ENCODE data around the gene ZFPL1. TPM values are rescaled to one million over a fixed set of nuclear protein-coding genes. Genes with fewer than 3 reads are reported as not detected.

Gene ZFPL1
- total RNA-seq, 4 donors from 2014 or later, result 35.7 to 42.0 (median 40.6) TPM

DNA sequence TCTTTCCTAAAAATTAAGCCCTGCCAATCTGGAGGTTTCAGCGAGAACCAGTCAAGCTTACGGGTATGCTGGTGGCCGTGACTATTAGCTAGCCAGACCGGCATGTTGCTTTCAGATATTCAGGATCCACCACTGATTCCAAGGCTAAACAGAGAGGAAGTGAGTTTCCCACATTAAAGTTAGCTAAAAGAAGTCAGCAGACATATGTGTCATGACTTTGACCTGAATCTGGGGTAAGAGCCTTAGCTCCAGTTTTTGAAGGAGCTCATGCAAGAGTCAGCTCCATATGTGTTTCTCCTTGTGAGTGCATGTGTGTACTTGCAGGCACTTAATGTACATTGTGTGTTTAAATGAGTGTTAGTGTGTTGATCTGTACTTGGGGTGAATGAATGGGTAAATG, 1.4 kb downstream of the ZFPL1 start:
- ATAC-seq (no peak), DNase-seq (no peak)
- Histone ChIP-seq H3K27ac (no peak overlapping the region), H3K9me3 (no peaks in the 10 kb centered on the region), H3K36me3 (peaks cover 0 to 40% of the 10 kb centered on the region in 2 donors), H3K27me3 (no peaks in the 10 kb centered on the region), H3K4me3 (no peak overlapping the region), H3K4me1 (peaks cover 12 to 18% of the 10 kb centered on the region in 2 donors)
- in situ Hi-C loops (cut with MboI; ENCODE audit: low sequenced_read_pairs in 4 of 4), result no loop called here
- intact Hi-C loops (cut with DNase I; ENCODE audit: low total_unique reads), result loop anchor here (2.0 kb wide), 1 partner anchor 31 kb away; the partner anchor contains the start of gene ZNHIT2
- TF ChIP-seq, protein P1, sequence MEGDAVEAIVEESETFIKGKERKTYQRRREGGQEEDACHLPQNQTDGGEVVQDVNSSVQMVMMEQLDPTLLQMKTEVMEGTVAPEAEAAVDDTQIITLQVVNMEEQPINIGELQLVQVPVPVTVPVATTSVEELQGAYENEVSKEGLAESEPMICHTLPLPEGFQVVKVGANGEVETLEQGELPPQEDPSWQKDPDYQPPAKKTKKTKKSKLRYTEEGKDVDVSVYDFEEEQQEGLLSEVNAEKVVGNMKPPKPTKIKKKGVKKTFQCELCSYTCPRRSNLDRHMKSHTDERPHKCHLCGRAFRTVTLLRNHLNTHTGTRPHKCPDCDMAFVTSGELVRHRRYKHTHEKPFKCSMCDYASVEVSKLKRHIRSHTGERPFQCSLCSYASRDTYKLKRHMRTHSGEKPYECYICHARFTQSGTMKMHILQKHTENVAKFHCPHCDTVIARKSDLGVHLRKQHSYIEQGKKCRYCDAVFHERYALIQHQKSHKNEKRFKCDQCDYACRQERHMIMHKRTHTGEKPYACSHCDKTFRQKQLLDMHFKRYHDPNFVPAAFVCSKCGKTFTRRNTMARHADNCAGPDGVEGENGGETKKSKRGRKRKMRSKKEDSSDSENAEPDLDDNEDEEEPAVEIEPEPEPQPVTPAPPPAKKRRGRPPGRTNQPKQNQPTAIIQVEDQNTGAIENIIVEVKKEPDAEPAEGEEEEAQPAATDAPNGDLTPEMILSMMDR (IDR thresholded peaks at IDR 0.05 in 4 of 5, conservative IDR thresholded peaks at IDR 0.05 in 1 of 5), result no peak
- TF ChIP-seq POLR2A (IDR thresholded peaks at IDR 0.05), result no peak

GRCh38 chr11:65086809-65087208, 2.8 kb downstream of the ZFPL1 start:
- Histone ChIP-seq H3K4me1 (peaks cover 12 to 18% of the 10 kb centered on the region in 2 donors), H3K9me3 (no peaks in the 10 kb centered on the region), H3K4me3 (no peak overlapping the region), H3K27me3 (no peaks in the 10 kb centered on the region), H3K27ac (no peak overlapping the region), H3K36me3 (peaks cover 0 to 40% of the 10 kb centered on the region in 2 donors)
- intact Hi-C loops (cut with DNase I; ENCODE audit: low total_unique reads) (no loop called here), in situ Hi-C loops (cut with MboI; ENCODE audit: low sequenced_read_pairs in 4 of 4) (no loop called here)
- no peak for DNase-seq
- TF ChIP-seq, protein P1 (IDR thresholded peaks at IDR 0.05 in 4 of 5, conservative IDR thresholded peaks at IDR 0.05 in 1 of 5), result no peak
- TF ChIP-seq POLR2A (IDR thresholded peaks at IDR 0.05), result no peak
- no peak for ATAC-seq

DNA sequence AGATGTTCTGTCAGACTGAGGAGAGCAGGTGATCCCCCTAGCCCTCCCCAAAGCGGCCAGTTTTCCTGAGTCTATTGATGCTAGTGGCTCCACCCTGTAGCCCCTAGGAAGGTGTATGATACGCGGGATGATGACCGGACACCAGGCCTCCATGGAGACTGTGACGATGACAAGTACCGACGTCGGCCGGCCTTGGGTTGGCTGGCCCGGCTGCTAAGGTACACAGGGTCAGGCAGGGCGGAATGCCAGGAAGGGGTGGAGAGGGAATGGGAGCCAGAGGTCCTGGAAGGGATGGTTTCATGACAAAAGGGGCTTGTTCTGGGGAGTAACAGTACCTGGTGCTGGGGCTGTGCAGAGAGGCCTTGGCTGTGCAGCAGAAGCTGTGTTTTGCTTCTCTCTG, 3.2 kb downstream of the ZFPL1 start:
- in situ Hi-C loops (cut with MboI; ENCODE audit: low sequenced_read_pairs in 4 of 4), result no loop called here
- H3K36me3 ChIP-seq, result peaks cover 0 to 40% of the 10 kb centered on the region in 2 donors

DNA sequence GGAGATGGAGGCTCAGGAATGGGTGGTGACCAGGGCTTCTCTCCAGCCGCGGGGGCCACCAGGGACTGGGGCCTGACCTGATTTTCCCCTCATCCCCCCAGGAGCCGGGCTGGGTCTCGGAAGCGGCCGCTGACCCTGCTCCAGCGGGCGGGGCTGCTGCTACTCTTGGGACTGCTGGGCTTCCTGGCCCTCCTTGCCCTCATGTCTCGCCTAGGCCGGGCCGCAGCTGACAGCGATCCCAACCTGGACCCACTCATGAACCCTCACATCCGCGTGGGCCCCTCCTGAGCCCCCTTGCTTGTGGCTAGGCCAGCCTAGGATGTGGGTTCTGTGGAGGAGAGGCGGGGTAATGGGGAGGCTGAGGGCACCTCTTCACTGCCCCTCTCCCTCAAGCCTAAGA, 3.8 kb downstream of the ZFPL1 start:
- in situ Hi-C loops (cut with MboI; ENCODE audit: low sequenced_read_pairs in 4 of 4) (no loop called here), intact Hi-C loops (cut with DNase I; ENCODE audit: low total_unique reads) (no loop called here)
- DNase-seq (no peak), ATAC-seq (no peak)
- H3K4me3 ChIP-seq, result no peak overlapping the region
- no peaks in the 10 kb centered on the region for H3K27me3 ChIP-seq
- H3K4me1 ChIP-seq, result peaks cover 12 to 18% of the 10 kb centered on the region in 2 donors
- no peaks in the 10 kb centered on the region for H3K9me3 ChIP-seq
- peaks cover 0 to 40% of the 10 kb centered on the region in 2 donors for H3K36me3 ChIP-seq
- no peak for TF ChIP-seq POLR2A (IDR thresholded peaks at IDR 0.05)
- no peak overlapping the region for H3K27ac ChIP-seq

More for the DNA sequence above, 3.2 kb downstream of the ZFPL1 start:
- intact Hi-C loops (cut with DNase I; ENCODE audit: low total_unique reads), result no loop called here
- DNase-seq (no peak), ATAC-seq (no peak)
- no peaks in the 10 kb centered on the region for H3K27me3 ChIP-seq
- no peak overlapping the region for H3K4me3 ChIP-seq
- H3K9me3 ChIP-seq, result no peaks in the 10 kb centered on the region
- H3K27ac ChIP-seq, result no peak overlapping the region
- TF ChIP-seq, protein P1 (IDR thresholded peaks at IDR 0.05 in 4 of 5, conservative IDR thresholded peaks at IDR 0.05 in 1 of 5), result no peak
- TF ChIP-seq POLR2A (IDR thresholded peaks at IDR 0.05), result no peak
- peaks cover 12 to 18% of the 10 kb centered on the region in 2 donors for H3K4me1 ChIP-seq

GRCh38 chr11:65089621-65090020, 5.6 kb downstream of the ZFPL1 start:
- peaks cover 0 to 40% of the 10 kb centered on the region in 2 donors for H3K36me3 ChIP-seq
- in situ Hi-C loops (cut with MboI; ENCODE audit: low sequenced_read_pairs in 4 of 4), result no loop called here

More at GRCh38 chr11:65089621-65090020, 5.6 kb downstream of the ZFPL1 start:
- TF ChIP-seq, protein P1 (IDR thresholded peaks at IDR 0.05 in 4 of 5, conservative IDR thresholded peaks at IDR 0.05 in 1 of 5), result no peak
- TF ChIP-seq POLR2A (IDR thresholded peaks at IDR 0.05), result no peak
- peaks cover 4 to 9% of the 10 kb centered on the region in 2 donors for H3K4me1 ChIP-seq
- no peak overlapping the region for H3K27ac ChIP-seq
- H3K27me3 ChIP-seq, result no peaks in the 10 kb centered on the region
- H3K4me3 ChIP-seq, result no peak overlapping the region
- intact Hi-C loops (cut with DNase I; ENCODE audit: low total_unique reads), result no loop called here
- ATAC-seq, result no peak
- no peak for DNase-seq
- no peaks in the 10 kb centered on the region for H3K9me3 ChIP-seq
